ENCODE measurements around the gene SEMA5A.

SEMA5A gene

DNA sequence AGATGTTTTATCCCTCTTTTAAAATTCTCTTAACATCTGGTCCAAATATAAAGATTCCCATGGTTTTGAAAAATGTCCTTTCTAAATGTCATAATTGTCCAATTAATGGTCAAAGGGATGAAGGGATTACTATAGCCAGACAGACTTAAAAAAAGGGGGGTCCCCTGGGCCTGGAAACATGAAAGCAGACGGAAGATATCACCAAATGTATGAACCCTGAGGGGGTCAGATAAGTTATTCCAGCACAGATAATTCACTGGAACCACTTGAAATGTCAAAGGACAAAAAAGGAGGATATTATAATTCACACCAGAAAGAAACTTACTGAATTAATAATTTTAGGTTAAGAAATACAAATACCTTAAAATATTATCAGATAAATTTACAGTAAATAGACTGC, 155.8 kb downstream of the SEMA5A start:
- CTCF ChIA-PET: no interaction called here

More for the DNA sequence above, 155.8 kb downstream of the SEMA5A start:
- no peaks in the 10 kb centered on the region for H3K4me1 ChIP-seq (ENCODE audit: control insufficient read depth, insufficient read depth, low read length)
- POLR2A ChIA-PET: no interaction called here
- TF ChIP-seq ZSCAN5A (tag by site-specific recombination; IDR thresholded peaks at IDR 0.05) (no peak), ZNF747 (tag by site-specific recombination; IDR thresholded peaks at IDR 0.05) (no peak), ZNF624 (tag by site-specific recombination; IDR thresholded peaks at IDR 0.05) (no peak), EGR2 (tag by site-specific recombination; IDR thresholded peaks at IDR 0.05; ENCODE audit: low read depth) (no peak), ZNF214 (tag by site-specific recombination; IDR thresholded peaks at IDR 0.05; ENCODE audit: borderline replicate concordance) (no peak), SALL2 (tag by site-specific recombination; IDR thresholded peaks at IDR 0.05; ENCODE audit: borderline replicate concordance) (no peak), ZNF350 (tag by site-specific recombination; IDR thresholded peaks at IDR 0.05) (no peak), ZNF280D (tag by site-specific recombination; IDR thresholded peaks at IDR 0.05) (no peak), ZBTB17 (tag by site-specific recombination; IDR thresholded peaks at IDR 0.05) (no peak), ZNF2 (tag by site-specific recombination; IDR thresholded peaks at IDR 0.05) (no peak), GLIS1 (tag by site-specific recombination; IDR thresholded peaks at IDR 0.05) (no peak), ZNF571 (tag by site-specific recombination; IDR thresholded peaks at IDR 0.05) (no peak), ZNF768 (tag by site-specific recombination; IDR thresholded peaks at IDR 0.05) (no peak), GLI2 (tag by site-specific recombination; IDR thresholded peaks at IDR 0.05; ENCODE audit: borderline replicate concordance, low read depth) (no peak), REST (tag by site-specific recombination; IDR thresholded peaks at IDR 0.05) (no peak), WT1 (tag by site-specific recombination; IDR thresholded peaks at IDR 0.05) (no peak), ZNF354C (tag by site-specific recombination; IDR thresholded peaks at IDR 0.05; ENCODE audit: borderline replicate concordance, low read depth) (no peak)
- TF ChIP-seq, protein P1, sequence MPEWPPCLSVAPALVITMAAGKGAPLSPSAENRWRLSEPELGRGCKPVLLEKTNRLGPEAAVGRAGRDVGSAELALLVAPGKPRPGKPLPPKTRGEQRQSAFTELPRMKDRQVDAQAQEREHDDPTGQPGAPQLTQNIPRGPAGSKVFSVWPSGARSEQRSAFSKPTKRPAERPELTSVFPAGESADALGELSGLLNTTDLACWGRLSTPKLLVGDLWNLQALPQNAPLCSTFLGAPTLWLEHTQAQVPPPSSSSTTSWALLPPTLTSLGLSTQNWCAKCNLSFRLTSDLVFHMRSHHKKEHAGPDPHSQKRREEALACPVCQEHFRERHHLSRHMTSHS (tag by site-specific recombination; IDR thresholded peaks at IDR 0.05): no peak
- TF ChIP-seq, protein P2, sequence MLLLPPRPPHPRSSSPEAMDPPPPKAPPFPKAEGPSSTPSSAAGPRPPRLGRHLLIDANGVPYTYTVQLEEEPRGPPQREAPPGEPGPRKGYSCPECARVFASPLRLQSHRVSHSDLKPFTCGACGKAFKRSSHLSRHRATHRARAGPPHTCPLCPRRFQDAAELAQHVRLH (tag by site-specific recombination; IDR thresholded peaks at IDR 0.05): no peak
- H3K36me3 ChIP-seq (ENCODE audit: control insufficient read depth in 2 of 2, insufficient read depth in 1 of 2, low read length in 2 of 2): no peaks in the 10 kb centered on the region
- H3K27ac ChIP-seq (ENCODE audit: extremely low read depth, low read depth, low read length): no peak overlapping the region
- H3K9me3 ChIP-seq (ENCODE audit: control insufficient read depth, insufficient read depth, low read depth, low read length): no peaks in the 10 kb centered on the region
- no peak overlapping the region for H3K4me3 ChIP-seq (ENCODE audit: low read depth, low read length)
